Activated T-cell treated with anti-CD3 and anti-CD28 coated beads for 24 hours (primary cell): ENCODE results near the gene SEMA5A.

Source experiments
- DNase-seq: peaks from one replicate; pipeline ENCODE4 v3.0.0-alpha.2; 2020; ENCODE audit warnings: low read depth

SEMA5A gene

DNA sequence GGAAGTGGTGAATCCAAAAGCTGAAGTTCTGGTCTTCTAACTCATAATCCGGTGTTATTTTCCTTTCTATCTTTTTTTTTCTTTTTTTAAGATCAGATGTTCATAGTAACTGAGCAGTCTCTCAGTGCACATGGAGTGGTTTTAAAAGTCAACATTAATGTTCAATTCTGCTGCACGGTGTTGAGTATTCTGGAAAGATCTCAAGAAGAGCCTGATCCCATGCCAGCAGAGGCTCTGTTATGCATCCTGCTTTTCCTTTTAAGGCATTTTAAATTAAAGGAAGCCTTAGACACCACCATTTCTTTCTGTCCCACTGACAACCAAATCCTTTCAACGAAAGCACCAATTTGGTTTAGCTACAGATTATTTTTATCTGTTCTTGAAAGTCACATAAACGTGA is 33.4 kb downstream of the SEMA5A start:
- DNase-seq, result no peak

DNA sequence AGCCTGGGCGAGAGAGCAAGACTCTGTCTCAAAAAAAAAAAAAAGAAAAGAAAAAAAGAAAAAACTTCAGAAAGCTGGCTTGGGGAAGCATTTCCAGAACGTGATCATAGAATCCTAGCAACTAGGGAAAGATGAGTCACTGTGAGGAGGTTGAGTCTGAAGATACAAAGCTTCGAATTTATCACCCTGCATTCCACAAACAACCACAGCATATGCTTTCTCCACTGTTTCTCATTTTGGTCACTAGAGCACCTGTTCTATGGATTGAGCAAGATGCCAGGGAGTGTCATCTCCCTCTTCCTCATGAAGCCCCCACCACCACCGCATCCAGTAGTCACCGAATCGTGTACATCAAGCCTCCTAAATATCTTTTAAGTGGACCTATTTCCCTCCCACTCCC is 37.9 kb downstream of the SEMA5A start:
- no peak for DNase-seq

DNA sequence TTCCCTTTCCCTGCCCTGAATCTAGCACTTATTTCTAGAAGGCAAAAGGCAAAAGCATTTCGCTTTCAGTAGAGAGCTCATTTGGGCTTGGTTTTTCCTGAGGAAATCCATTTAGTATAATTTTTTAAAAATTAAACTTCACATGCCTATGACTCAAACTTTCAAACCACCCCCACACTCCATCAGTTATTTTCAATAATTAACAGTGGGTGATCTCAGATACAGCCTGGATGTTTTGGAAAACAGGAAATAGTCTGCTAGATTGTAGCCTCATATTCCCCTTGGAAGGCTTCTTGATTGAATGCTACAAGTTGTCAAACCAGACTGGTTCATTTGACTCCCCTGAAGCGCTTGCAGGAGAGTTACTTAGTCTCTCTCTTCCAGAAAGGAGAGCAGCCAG is 40.6 kb downstream of the SEMA5A start:
- no peak for DNase-seq

DNA sequence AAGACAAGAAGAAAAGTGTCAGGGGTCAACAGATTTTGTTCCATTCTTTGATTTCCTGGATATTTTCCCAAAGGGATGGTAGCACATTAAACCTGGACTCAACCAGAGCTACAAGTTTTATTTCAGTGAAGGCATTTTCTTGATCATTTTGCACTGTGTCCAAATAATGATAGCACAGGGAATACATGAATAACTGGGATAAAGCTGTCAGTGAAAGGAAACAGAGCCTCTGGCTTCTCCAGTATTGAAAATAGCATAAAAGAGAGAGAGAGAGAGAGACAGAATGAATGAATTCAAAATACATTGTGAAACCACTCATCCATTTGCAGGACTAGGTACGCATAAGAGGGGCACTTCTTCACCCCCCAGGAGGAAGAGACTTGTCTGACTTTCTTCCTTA is 43.0 kb downstream of the SEMA5A start:
- DNase-seq, result no peak

DNA sequence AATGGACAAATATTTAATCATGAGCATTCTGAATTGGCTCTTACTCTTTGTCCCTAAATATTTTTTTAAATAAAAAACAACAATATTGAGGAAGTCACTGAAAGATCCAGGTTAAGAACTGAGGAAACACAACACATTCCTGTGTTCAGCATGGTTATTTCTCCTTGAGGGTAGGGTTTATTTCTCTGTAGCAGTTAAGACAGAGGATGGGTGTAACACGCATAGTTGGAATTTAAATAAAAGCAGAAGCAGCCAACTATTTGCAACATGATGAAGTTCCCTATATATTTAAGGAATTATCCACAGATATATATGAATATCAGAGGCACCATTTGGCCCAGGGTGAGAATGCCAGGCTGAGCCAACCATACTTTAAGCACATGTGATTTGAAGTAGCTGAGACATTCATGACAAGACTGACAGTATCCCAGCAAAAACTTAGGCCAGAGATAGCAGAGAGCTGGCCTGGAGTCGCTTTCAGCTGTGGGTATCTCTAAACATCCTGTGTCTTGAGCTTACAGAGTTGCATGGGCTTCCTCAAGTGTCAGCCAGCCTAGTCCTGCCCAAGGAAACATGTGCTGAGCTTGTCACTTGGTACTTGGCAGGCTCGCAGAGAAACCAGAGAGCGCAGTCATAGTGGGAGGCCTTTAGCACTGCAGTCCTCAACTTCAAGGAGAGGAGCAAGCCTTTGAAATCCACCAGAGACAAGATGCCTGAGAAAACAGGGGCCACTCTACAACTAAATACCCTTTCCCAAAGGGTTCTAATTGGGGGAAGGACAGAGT is 43.6 kb downstream of the SEMA5A start:
- DNase-seq, result no peak

DNA sequence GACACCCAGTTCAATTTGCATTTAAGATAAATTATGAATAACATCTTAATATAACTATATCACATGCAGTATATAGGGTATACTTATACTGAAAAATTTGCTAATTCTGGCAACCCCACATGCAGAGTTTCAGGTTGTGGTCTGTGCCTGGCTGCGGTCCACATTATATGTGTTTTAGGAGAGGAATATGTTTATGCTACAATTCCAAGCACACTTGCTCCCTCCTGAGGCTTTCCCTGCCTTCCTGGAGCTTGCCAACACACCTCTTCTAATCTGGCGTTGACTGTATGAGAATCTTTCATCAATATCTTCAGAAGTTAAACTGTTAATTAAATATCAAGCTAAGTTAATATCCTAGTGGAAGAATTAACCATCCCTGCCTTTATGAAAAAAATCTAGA is 45.2 kb downstream of the SEMA5A start:
- no peak for DNase-seq

DNA sequence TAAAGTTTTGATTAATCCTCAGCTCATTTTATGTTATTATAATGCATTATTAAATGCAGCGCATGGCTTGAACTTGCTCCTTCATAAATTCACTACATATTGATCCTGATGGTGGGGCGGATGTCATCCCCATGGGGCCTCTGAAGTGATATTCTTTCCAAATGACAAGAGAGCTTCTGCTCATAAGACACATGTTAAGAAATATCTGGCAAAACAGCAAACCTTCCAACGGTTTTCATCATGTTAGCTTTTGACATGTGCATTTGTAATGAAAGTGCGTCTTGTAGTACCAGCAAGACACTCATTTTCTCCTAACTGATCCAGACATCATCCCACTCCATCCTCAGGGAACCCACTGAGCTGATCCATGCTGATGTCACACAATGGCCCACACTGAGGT is 45.7 kb downstream of the SEMA5A start:
- DNase-seq, result no peak

DNA sequence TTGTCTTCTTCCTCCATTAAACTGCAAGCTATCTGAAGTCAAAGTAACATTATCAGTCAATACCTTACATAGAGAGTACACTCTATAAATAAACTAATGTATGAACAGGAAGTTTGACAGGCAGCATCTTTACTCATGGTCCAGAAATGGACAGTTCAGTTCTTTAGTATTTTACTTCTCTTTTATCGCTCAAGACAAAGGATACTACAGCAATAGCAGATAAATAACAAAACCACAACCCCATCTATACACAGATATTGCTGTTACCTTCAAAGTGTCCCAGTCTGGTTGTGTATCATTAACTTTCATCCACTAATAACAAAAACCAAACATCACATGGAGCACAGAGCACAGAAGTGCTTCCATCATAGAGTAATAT is 46.4 kb downstream of the SEMA5A start:
- DNase-seq, result no peak

DNA sequence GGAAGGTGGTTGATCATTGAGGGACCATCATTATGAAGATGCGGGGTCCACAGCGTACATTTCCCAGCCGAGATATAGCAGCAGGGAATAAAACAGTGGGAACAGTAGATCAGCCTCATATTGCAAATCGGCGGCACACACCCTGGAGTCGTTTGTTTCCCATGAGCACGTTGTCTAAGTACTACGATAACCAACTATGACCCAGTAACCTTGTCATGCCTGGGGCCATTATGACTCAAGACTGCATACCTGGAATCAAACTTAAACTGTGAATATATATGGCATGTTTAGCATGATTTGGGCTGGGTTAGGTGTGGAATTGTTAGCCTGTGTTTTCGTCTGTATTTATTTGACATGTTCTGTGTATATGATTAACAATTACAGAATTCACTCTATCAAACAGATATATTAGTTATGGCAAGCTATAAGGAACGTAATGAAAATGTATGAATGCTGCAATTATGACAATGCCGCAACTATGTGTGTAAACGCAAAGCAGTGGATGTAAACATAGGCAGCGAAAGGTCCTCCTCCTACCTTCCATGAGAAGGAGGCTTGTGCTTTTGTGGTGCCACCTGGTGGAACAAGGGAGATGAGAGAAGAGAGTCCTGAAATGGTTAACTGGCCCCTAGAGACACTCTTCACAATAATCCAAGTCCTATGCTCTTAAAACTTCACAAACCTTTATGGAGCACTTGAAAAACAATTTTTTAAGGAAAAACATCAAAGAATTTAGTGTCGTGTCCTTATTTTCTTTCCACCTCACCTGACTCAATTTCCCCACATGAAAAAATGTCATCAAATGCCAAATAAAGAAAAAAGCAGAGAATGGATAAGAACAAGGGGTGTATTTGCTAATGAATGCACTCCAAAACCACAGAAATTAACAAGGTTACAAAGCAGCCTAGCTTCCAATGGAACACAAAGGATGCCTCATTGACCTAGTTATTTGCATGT is 47.1 kb downstream of the SEMA5A start:
- no peak for DNase-seq

DNA sequence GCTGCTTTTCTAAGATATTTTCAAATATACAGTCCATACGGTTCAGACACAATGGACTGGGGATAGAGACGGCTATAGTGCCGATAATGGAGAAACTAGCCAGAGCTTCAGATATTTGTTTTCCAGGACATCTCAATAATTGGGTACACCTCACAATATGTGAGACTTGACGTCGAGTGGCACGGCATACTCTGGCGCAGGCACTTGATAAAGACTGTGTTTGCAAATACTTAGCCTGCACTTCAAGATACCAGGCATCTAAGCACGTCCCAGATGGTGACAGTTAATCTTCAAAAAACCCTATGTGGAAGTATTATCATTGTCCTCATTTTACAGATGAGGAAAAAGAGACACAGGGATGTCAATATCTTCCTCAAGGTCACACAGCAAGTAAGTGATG is 48.5 kb downstream of the SEMA5A start:
- DNase-seq, result no peak

DNA sequence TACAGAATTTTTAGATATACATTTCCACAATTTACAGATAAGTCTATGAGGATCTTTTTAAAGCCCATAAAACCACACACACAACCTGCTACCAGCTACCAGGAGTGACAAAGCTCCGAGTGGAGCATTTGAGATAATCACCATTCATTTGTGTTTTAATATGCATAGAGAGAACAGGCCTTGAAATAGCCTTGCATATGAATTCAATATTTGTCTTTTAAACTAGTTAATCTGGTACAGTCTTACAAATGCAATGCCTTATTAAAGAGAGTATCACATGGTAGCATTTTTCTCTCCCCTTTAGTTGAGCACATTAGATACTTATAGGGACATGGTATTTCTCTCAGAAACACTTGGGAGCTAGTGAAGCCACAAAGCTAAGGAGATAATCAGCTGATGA is 49.1 kb downstream of the SEMA5A start:
- no peak for DNase-seq

DNA sequence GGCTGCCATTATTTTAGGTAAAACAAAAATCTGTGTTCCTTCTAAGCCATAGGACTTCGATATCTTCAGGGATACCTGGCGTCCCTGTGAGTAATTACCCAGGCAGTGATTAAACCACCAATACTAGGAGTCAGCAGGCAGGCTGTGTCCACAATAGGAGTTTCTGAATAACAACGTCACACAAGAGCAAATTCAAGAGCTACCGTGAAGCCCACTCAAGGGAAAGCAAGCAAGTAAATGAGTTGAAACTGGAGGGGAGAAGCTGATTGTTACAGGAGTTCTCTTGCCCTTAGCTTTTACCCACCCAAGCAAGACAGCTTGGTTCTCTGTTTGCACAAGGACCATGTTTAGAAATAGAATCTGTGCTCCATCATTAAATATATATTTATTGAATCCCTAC is 50.8 kb downstream of the SEMA5A start:
- DNase-seq, result no peak

DNA sequence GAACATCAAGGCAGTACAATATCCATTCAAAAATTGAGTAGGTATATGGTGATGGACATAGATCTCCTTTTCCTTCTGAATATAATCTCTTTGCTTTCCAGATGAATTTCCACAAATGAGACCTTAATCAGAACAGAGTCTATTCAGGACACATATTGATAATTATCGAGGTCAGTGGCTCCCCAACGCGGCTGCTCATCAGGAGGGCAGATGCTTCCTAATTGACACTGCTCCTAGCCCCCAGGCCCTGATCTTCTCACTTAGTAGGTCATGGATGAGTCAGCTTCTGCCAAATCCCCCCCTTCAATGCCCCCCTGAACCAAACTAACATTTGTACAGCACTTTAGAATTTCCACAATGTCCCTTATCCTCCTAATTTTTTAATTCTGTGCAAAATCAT is 51.6 kb downstream of the SEMA5A start:
- no peak for DNase-seq

DNA sequence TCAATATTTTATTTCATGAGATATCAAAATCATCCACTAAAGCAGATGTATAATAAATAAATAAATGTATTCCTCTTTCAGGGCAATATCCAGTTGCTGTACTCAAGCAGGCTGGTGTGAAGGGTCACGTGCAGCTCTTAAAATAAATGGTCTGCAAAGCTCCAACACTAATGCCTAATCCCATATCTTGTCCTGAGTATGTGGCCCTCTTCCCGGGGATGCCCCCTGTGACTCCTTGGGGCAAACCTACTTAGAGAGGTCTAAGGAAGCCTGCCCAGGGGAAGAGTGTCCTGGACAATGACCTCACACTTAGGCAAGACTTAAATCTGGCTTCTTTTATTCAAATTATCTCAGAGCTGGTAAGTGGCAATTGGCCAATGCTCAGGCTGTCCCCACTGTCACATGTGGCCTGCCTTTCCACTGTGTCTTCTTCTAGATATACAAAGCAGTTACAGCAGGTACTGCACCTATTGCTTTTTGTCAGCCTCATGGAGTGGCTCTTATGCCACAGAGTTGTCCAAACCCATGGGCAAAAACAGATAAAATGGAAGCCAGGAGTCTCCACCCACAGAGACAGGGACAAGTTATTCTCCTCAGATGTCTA is 55.3 kb downstream of the SEMA5A start:
- DNase-seq, result no peak

DNA sequence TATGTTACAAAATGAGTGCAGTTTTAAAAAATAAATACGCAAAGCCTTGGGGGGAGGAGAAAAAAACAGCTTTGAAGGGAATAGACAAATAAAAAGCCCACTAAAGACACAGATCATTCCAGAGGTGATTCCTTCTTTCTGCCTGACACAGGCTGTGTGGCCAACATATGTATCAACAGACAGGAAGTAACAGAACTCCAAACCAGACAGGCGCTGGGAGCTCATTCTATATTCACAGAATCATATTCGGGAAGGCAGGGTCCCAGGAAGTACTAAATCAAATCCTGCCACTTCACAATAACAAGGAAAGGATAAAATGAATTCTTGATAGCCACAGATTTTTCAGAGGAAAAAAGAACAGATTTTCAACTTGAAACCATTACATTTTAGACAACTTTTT is 62.1 kb downstream of the SEMA5A start:
- DNase-seq, result no peak

DNA sequence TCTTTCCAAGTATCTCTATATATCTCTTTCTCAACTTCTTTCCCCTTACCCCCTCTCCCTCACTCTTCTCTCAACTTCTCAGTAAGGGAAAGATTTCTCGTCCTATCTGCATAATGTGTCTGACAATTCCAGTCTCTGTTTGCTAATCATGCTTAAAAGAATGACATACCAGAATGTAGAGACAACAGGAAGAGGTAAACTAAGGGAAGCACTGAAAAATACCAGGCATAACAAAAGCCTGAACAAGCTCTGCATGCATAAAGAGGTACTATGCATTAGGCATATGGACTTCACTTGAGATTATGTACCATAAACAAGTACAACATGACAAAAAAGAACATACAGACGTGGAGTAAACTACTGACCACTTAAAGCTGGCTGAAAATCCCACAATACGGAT is 62.6 kb downstream of the SEMA5A start:
- no peak for DNase-seq

DNA sequence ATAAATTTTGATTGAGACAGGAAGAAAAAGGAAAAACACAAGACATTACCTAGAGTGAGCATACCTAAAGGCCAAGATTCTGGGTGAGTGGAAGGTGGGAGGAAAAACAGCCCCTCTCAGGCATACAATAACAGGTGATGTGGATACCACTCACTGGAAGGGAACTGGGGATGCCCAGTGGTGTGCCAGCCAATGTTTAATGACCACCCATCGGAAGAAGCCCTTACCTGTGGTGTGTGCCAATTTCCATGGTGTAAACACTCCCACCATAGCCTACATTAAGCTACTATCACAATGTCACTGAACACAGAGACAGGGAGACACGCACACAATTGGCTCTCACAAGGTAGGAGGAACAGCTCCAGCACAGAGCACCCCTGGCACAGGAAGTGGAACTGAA is 63.5 kb downstream of the SEMA5A start:
- DNase-seq, result no peak

DNA sequence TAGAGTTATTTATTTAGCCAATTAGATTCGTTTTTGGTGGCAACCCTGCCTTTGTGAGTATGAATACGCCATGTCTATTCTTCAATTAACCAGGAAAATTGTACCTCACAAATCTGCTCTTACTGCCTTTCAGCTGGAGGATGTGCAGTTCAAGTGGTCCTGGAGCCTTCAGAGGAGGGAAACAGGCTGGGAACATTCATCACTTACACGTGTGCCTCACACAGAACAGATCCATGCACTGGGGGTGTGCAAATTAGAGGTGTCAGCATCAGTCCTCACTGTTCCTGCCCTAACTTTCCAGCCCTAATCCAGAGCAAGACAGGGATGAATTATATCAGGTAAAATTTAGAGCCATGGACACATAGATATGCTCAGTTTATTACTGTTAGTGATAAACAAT is 65.4 kb downstream of the SEMA5A start:
- DNase-seq, result no peak

DNA sequence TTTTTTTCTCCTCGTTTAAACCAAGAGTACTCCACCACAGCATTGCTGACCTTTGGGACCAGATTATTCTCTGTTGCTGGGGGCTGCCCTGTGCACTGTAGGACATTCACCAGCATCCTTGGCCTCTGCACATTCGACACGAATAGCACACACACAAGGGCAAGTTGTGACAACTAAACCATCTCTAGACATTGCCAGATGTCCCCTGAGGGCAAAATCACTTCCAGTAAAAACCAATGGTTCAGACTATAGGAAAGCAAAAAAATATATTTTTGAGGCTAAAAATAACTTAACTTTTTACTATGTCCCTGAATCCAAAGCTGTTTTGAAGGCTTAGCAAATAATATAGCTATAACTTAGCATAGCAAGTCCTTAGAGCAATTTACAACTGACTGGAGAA is 65.9 kb downstream of the SEMA5A start:
- DNase-seq, result no peak

DNA sequence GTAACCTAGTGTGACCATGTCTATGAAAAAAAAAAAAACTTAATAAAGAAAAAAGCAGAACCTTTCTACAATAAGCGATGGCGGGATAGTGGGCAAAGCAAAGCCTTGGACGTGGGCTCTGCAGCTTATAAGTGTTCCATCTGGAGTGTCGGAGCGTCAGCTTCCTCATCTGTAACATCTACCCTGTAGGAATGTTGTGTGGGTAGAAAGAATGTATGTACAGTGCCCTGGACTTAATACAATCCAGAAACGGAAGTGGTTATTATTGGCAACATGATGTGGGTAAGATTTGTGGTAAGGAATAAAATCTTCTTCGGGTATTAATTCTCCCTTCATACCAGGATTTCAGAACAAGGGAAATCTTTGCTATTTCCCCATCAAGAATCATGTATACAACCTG is 66.5 kb downstream of the SEMA5A start:
- DNase-seq, result no peak

DNA sequence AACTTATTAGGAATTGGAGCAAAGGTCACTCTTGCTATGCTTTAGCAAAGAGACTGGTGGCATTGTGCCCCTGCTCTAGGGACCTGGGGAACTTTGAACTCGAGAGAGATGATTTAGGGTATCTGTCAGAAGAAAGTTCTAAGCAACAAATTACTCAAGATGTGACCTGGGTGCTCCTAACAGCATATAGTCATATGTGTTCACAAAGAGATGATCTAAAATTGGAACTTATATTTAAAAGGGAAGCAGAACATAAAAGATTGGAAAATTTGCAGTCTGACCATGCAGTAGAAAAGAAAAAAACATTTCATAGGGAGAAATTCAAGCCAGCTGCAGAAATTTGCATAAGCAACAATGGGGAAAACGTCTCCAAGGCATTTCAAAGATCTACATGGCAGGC is 68.3 kb downstream of the SEMA5A start:
- no peak for DNase-seq

DNA sequence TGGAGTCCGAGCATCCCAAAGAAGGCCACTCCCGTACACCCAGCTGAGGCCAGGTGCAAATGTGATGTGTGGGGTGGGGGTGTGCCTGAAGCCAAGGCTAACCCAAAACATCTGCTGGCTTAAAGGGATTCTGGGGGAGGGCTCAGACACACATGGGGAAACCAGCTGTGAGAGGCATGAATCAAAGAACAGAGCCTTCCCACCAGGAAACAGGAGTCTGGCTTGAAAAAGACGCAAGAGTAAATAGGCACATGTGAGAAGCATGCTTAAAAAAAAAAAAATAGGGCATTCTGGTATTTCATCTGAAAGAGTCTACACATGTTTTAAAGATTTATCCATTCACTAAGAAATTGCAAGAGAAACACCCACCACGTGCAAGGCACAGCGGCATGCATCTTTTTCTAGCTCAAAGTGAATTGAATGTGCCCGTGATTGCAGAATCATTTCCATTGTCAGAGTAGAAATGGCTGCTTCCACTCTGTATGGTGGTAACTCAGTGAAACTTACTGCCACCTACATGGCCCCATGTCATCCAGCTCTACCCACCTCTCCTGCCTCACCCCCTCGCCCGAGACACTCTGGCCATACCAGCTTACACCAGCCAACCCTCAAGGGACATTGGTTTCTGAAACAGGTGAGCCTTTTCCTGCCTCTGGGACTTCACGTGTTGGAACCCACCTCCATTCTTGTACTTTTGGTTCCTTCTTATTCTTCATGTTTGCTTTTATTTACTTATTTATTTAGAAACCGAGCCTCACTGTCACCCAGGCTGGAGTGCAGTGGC is 71.5 kb downstream of the SEMA5A start:
- DNase-seq, result no peak
